ENCODE data around the gene FHAD1.

FHAD1 gene

DNA sequence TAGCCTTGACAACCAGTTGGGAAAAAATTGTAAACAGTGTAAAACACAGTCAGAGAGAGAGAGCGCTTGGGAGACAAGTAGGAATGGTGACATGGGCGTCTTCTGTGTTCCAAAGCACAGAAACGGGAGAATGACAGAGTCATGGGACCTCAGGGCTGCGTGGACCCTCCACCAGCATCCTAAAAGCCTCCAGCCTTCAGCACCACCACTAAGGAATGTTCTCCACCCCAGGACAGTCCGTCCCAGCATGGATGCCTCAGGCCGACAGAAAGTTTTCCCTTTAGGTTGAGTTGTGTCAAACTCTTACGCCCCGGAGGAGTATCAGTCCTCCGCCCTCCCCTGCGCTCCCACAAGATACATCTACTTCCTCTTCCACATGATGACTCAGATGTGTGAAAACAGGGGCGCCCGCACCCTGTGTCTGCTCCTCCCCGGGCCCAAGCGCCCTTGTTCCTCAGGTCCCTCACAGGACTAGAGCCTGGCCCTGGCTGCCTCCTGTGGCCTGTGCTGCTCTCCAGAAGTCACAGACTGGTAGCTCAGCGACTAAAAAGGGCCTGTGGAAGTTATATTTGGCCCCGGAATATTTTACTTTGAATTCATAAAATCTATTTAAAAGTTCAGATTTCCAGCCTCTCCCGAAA lies 98.8 kb downstream of the FHAD1 start:
- no peak for DNase-seq (ENCODE audit: low spot score)

DNA sequence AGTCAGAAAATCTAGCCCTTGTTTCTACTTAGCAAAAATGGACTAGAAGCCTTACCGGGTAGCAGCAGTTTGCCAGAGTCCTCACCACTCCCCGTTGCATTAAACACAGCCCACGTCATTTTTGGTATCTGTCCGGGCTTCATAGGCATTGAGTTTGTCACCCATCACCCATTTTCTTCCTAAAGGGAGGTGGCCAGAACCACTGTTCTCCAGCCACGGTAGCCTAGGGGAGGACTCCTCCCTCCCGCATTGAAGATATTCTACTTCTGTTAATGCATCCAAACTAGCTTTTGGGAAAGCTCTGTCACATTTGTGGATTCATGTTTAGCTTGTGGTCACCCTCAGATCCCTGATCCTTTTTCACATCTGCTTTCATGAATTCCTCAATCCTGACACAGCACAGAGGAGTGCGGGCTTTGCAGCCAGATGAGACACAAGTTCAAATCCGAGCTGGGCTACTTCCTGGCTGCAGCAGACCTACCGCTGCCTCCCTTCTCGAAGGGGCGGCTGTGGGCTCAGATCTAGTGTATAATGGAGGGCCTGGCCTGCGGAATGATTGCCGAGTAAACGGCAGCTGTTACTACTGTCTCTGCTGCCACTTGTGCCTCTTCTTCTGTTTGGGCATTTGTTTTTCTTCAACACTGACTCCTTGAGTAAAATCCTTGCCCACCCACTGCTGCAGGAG lies 99.5 kb downstream of the FHAD1 start:
- DNase-seq (ENCODE audit: low spot score), result no peak

DNA sequence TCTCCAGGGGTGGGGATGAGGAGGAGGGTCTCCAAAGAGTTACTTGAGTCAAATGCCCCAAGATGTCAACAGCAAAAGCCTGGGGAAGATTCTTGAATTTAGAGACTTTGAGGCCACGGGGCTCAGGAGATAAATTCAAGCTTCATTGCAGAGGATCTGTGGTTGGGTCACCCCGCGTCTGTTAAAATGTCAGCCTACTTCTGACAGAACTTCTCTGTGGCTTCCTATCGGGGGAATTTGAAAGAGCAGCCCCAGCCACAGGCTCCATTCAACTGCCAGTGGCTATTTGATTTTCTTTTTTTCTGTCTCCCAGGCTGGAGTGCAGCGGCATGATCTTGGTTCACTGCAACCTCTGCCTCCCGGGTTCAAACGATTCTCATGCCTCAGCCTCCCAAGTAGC lies 100.2 kb downstream of the FHAD1 start:
- no peak for DNase-seq (ENCODE audit: low spot score)

DNA sequence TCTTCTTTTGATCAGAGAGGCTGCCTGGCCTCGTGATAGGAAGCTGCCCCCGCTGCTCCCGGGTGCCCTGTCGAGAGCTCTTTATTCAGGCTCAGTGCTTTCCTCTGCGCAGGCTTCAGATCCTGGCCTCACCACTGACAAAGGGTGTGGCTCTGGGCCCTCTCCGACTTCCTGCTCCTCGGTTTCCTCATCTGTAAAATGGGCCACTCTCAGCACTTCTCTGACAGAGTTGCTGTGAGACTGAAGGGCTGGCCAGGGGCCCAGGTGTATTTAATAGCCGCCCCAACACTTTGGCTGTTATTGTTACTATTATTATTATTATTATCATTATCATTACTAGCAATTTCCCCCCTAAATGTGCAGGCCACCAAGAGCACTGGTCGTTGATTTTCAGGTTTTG lies 101.6 kb downstream of the FHAD1 start:
- no peak for DNase-seq (ENCODE audit: low spot score)

DNA sequence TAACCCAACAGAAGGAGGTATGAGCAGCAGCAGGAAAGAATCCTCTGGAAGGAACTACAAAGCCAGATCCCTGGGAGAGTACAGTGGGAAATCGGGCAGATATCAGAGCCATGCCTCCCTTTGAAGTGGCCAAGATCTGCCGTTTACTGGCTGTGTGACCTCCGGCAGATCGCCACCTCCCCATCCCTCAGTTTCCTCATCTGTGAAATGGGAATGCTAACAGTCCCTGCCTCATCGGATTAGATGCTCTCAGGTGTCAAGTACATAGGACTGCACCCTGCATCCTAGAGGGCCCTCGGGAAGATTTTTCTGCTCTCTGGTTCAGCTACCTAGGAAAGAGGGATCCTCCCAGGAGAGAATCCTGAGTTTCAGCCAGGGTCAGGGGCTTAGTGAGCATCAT lies 102.1 kb downstream of the FHAD1 start:
- DNase-seq (ENCODE audit: low spot score), result no peak

DNA sequence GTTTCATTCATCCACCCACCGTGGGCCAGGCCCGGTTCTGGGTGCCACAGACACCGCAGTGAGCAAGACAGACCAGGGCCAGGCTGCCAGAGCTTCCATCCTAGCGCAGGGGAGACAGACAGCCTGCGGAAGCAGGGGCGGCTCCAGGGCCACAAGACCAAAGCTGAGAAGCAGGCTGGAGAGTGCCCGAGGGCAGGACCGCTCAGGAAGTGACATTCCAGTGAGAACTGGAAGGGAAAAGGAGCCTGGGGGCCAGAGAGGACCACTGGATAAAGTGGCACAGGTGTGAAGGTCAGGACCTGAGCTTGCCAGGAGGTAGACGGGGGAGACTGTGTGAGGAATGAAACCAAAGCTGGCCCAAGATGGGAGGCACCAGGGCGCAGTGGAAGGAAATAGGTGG lies 103.1 kb downstream of the FHAD1 start:
- no peak for DNase-seq (ENCODE audit: low spot score)

DNA sequence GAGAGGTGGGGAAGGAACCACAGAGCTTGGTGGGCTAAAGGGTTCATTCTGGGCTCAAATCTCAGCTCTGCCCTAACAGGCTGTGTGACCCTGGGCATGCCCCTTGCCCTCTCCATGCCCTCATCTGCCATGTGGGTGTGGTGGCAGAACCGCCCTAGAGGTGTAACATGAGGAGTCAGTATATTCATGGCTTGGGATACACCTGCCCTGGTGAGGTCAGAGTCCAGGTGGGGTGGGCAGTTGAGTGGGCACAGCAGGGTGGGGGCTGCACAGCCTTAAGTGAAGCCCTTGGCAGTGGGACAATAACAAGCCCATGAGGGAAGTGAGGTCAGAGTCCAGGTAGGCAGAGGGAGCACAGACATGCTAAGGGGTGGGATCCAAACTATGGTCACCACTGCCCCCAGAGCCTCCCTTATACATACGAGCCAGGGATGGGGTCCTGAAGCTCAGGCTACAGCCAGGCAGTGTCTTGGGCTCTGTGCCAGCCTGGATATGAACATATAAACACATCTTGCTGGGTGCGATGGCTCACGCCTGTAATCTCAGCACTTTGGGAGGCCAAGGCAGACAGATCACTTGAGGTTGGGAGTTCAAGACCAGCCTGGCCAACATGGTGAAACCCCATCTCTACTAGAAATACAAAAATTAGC lies 103.7 kb downstream of the FHAD1 start:
- no peak for DNase-seq (ENCODE audit: low spot score)

DNA sequence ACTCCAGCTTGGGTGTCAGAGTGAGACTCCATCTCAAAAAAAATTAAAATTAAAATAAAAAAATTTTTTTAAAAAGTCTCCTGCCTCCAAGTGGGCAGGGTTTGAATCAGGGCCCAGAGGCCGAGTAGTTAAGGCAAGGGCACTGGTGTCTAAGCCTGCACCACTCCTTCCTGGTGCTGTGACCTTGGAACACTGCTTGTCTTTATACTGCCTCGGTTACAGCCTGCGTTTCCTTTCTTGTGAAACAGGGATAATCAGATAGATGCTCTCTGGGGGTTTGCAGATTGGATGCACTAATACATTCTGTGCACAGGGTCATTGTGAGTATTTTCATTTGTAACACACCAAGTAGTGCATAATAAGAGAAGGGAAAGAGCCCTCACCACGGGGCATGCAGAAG lies 104.3 kb downstream of the FHAD1 start:
- no peak for DNase-seq (ENCODE audit: low spot score)

DNA sequence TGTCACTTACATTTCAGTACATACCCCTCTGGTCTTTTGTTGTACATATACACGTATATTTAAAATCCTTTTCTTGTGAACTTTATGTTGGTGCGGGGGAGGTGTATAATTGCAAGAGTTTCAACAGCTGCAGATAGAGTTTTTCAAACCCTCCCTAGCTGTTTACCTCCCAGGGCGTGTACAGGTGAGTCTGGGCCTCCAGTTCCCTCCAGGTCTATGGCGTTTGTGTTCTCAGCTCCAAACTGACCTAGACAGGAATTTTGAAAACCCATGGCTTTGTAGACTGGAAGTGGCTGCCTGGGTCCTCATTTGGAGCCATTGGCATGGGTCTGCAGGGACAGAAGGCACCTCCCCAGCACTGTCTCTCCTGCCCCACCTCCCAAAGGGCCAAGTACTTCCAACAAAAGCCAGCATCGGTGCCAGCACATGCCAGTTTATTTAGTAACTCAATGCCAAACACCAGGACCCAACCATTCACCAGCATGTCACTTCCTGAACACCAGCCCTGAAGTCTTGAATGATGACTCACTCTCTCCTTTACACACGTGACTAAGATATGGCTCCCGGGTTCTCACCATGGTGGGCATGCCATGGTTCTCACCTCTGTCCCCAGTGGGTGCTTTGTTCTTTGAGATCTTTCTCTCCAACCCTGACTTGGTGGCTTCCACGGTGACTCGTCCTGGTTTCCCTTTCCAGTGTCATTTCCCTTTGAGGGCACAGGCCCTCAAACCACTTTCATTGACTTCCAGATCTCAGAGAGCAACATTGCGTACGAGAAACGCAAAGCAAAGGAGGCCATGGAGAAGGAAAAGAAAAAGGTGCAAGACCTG lies 105.3 kb downstream of the FHAD1 start:
- DNase-seq (ENCODE audit: low spot score), result no peak

DNA sequence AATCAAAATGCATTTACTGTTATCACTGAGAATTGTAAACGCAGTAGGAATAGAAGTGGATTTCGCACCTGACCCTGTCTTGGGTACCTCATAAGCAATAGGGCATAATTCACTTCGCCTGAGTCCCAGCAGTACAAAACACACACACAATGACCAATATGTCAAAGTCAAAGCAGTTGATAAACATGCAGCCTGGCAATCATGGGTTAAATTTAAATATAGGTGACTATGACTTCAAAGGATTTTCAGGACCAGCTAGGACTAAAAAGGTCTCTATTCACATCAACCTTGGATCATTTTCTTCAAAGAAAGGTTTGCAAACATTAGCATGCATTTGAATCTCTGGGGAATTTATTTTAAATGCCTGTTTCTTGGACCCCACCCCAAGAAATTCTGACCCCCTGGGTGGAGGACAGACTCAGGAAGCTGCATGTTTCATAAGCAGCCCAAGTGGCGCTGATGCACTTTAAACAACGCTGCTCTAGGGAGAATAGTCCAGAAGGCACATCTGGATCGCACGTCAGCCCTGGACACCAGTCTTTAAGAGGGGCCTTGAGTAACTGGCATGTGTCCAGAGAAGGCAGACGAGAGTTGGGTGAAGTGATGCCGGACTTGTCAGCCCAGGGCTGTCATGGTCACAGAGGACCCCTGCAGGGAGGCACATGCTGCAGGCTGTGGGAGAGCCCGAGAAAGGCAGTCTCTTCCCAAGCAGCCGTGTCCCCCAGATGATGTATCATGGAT lies 107.0 kb downstream of the FHAD1 start:
- no peak for DNase-seq (ENCODE audit: low spot score)

DNA sequence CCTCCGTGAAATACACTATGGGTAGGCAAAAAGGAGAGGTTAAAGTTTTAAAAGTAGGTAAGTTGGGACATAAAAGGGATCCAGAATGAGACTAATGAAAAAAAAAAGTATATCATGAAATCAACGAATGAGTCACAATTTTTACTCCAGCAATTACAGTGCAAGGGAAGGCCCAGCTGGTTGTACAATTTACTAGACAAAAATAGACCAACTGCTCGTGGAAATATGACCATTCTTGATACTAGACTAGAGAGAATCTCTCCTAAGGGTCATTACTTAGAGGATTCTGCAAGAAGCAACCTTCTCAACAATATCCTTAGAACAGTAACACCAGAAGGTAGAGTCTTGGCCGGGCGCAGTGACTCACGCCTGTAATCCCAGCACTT lies 107.5 kb downstream of the FHAD1 start:
- DNase-seq (ENCODE audit: low spot score), result no peak

DNA sequence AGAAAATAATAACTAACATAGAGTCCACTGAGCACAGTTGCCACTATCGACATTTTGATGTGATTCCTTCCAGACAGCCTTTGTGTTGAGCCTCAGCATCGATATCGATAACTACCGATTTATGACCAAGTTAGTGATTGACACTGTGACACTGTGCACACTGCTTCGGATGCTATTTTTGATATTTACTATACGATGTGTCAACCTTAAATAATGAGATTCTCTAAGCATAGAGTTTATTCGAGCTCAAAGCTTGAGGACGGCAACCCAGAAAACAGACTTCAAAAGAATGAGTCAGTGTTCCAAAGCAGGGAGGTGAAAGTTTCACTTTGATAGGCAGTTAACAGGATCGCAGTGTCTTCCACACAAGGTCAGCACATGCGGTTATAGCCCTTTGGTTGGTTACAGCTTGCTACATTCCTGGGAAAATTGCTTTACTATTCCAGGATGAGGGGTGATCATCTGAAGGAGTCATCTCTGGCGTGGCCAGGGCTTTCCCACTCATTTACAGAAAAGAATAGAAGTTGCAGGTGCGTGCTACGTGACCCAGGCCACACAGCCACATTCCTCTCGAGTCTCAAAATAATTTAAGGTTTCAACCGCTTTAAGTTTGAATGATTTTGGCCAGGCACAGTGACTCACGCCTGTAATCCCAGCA lies 109.1 kb downstream of the FHAD1 start:
- DNase-seq (ENCODE audit: low spot score), result no peak

DNA sequence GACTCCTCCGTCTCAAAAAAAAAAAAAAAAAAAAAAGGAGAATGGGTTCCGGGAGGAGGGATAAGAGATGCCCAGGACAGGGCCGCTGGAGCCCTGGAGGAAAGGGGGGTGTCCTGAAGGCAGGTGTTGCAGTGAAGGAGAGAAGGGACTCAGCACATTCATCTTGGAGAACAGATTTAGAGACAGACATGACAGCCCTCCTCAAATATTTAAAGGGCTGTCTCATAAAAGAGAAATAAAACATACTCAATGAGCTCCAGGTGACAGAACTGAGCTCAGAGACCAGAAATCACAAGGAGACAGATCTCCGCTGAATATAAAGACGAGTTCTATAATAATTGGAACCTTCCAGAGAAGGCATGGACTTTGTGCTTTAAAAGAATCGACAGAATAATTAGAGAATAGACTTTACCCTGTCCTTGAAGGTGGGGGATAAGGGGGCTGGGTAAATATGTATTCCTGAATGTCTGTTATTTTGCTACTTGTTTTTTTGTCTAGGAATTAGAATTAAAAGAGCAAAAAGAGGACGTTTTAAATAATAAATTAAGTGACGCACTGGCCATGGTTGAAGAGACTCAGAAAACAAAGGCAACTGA lies 110.7 kb downstream of the FHAD1 start:
- DNase-seq (ENCODE audit: low spot score), result no peak

DNA sequence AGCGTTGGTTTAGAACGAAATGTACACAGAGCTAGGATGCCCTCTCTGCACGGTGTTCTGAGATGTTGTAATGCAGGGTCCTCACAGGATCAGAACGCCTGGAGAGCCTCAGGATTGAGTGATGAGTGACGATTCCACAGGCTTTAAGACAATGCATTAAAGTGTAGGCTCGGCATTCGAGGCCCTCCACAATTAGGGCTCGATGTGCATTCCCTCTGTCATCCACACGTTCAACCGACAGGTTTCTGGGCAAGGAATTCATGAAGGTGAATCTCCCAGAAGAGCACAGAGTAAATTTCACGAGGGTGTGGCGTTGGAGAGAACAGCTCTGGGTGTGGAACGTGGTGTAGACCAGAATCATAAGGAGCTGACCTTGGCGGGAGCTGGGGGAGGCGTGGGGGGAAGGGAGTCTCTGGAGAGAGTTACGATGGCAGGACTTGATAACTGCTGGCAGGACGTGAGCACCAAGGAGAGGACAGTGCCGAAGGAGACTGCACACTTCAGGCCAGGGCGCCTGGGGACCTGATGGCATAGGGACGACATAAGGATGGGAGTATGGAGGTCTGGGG lies 111.6 kb downstream of the FHAD1 start:
- DNase-seq (ENCODE audit: low spot score), result no peak

DNA sequence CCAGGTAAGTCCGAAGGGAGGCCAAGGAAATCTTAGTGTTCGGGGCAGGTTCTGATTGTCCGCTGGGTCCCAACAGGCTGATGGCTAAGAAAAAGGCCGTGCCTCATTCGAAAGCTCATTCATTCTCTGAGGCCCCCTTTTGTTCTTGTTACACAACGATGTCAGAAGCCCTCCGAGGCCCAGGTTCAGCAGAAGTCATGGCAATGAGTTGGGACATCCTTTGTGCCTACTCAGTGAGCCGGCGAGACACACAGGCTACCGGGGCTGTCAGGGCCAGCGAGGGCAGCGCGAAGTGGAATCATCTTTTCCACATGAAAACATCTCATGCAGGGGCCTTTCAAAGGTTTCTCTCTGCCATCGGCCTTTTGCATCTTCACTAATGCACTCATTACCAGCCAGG lies 113.7 kb downstream of the FHAD1 start:
- DNase-seq (ENCODE audit: low spot score), result no peak

DNA sequence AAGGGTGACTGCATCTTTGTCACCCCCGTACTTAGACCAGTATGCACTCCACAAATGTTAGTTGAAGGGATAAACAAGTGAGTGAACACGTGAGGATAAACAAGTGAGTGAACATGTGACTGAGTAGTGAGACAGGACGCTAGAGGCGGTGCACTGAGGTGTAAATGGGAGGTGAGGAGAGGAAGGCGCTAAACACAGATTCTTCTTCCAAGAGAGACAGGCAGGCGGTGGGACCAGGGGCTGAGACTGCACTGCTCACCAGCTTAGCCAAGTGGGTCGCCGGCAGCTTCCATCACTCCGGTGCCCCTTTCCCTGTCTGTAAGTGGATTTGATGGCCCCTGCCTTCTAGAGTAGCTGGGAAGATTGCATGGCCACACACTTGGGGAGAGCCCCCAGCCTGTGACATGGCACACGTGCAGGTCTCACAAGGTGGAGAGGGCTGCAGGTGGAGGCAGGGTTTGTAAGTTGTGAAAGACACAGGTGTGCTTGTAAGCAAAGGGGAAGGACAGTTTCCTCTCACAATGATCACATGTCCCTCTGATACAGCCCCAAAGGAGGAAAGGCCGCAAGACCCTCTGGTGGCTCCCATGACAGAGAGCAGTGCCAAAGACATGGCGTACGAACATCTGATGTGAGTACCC lies 115.2 kb downstream of the FHAD1 start:
- DNase-seq (ENCODE audit: low spot score), result no peak

DNA sequence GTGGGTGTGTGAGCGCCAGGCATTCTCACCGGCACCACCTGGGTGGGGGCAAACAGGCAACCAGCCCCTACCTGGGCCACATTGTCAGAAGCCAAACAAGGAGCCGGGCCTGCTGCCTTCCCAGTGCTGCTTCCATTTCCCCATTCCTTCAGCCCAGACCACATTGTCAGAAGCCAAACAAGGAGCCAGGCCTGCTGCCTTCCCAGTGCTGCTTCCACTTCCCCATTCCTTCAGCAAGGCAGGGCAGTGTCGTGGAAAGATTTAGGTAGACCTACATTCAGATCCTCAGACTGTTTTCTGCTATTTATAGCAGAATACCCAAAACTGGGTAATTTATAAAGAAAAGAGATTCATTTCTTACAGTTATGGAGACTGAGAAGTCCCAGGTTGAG lies 115.7 kb downstream of the FHAD1 start:
- DNase-seq (ENCODE audit: low spot score), result no peak

DNA sequence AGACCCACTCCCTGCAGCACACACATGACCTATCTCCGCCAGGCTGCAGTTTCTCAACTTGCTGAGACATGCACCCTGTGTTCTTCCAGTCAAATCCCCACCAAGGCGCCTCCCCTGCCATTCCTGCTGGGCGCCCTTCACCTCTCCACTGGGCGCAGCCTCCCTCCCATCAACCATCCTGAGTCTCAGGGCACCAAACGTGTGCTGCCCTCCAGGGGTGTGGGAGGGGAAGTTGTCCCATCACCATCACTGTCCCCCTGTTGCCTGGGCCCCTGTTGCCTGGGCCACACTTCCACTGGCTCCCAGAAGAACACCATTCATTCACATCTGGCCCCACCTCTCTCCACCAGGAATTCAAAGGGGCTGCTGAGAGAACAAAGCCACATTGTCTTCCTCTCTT lies 117.7 kb downstream of the FHAD1 start:
- DNase-seq (ENCODE audit: low spot score), result no peak

DNA sequence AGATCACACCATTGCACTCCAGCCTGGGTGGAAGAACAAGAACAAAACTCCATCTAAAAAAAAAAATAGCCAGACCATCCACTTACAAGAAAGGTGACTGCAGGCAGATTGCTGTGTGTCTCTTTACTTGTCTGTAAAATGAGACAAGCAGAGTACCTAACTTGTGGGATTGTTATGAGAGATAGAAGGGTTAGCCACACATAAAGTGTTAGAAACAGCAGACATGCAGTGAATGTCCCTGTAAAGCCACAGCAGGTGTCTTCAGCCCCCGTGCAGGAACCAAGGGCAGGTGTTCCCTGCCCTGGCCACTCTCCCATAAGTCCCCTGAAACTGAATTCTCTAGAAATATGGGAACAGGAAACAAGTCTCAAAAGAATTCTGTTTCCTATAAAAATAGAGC lies 121.9 kb downstream of the FHAD1 start:
- DNase-seq (ENCODE audit: low spot score), result no peak

DNA sequence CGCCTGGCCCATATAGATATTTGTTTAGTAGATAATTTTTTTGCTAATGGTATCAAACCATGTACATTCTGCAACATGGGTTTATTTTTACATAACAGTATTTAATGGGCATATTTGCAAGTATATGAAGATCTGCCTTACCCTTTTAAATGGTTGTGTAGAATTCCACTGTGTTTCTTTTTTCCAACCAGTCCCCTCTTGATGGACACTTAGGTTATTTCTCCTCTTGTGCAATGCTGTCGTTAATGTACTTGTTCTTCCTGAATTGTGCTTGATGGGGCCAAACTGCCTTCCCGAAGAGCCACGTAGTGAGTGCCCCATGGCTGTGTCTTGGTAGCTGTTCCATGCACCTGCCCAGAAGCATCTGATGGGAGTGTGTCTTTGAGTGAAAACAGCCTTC lies 123.2 kb downstream of the FHAD1 start:
- DNase-seq (ENCODE audit: low spot score), result no peak

All from ecto neural progenitor cell (in vitro differentiated cells).